DLD1 (cell line): ENCODE measurements around the gene OR5H6.
"Not testable (repeated sequence)": the region's sequence is repeated elsewhere in the genome, so short reads cannot be mapped to it uniquely, and the experiment has no call there.

Experiments used
- in situ Hi-C: cut with HindIII; loops from 2 replicates; pipeline ENCODE4 v1.10.0; 2017; ENCODE audit warnings: low sequenced_read_pairs

Gene OR5H6

DNA sequence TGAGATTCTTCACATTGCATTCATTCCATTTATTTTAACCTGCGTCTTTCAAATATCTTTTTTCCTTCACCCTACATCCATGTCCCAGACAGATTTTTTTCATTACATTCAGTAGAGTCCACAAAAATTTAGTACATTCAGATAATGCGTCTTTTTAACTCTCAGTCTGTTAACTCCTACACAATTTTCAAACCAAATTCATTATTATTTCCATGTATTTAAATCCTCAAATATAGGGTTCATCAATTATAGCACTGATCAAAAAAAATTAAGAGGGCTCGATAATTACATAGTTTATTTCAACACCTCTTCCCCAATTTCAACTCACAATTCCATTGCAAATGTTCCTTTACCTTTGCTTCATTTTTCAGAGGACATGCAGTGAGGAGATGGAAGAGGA lies at the start of gene OR5H6:
TSS of gene OR5H6 (plus strand) at position 301 of the 400 bp plus-strand sequence. CDS start at position 390, 89 bp downstream.
- in situ Hi-C loops: no loop called here

DNA sequence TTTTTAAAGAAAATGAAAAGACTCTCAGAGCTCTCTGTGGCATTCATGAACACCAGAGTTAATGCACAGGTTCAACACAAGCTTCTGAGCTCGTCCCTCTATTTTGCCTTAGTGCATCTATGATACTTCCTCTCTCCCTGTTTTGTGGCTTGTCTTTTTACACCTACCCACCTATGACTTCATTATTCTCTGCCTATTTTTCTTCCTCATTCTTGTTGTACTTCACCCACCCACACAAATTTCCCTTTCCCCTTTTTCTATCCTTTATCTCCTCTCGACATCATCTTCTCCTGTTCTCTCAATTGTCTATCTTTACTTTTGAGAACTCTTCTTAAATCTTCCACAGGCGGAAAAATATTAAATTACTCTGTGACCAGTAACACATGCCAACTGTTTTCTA lies 49.0 kb upstream of the OR5H6 start:
- in situ Hi-C loops: no loop called here

DNA sequence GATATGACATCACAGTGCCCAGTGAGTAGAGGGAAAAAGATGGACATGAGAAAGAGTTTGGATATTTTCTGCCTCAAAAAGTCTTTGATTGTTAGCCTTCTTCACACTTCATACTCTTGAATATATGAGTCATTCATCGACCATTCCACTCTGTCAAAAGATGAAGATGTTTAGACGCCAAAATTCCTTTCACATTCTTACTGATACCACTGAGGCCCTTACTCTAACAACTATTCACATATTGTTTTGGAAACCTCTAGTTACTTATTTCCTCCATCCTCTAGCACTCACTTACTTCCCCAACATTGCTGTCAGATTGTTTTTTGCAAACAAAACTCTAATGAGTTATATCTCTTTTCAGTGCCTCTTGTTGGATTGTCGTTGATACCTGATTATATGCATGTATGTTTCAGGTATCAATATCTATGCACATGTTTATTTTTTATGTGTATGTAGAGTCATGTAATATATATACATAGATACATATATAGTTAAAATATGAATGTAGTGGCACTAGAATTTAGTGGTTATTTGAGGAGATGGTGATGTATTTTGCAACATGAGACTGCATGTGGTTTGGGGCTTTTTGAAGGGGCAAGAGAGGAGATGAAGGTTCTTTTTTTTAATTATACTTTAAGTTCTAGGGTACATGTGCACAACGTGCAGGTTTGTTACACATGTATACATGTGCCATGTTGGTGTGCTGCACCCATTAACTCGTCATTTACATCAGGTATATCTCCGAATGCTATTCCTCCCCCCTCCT lies 40.0 kb upstream of the OR5H6 start:
- in situ Hi-C loops: no loop called here

DNA sequence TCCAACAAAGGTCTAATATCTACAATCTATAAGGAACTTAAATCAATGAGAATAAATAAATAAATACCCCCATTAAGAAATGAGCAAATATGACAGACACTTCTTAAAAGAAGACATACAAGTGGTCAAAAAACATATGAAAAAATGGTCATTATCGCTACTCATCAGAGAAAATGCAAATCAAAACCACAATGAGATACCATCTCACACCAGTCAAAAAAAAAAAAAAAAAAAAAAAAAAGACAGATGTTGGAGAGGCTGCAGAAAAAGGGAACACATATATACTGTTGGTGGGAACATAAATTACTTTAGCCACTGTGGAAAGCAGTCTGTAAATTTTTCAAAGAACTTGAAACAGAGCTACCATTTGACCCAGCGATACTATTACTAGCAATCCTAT lies 31.6 kb upstream of the OR5H6 start:
- in situ Hi-C loops: no loop called here

DNA sequence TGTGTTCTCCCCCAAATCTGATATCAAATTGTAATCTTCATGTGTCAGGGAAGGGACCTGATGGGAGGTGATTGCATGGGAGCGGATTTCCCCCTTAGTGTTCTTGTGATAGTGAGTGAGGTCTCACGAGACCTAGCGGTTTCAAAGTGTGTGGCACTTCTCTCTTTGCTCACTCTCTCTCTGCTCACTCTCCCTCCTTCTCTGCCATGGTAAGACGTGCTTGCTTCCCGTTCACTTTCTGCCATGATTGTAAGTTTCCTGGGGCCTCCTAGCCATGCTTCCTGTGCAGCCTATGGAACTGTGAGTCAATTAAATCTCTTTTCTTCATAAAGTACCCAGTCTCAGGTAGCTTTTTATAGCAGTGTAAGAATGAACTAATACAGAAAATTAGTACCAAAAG lies 30.6 kb upstream of the OR5H6 start:
- in situ Hi-C loops: no loop called here

DNA sequence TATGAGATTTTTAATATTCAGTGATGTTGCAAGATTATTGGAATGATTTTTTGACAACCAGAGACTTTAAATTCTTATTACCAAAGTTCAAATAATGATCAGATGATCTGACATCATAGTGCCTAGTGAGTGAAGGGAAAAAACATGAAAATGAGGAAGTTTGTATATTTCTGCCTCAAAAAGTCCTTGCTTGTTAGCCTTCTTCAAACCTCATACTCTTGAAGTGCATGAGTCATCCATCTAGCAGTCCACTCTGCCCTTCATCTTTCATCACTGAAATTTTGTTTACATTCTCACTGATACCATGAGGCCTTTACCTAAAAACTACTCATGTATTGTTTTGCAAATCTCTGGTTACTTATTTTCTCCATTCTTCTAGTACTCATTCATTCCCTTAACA lies 23.9 kb upstream of the OR5H6 start:
- in situ Hi-C loops: no loop called here

DNA sequence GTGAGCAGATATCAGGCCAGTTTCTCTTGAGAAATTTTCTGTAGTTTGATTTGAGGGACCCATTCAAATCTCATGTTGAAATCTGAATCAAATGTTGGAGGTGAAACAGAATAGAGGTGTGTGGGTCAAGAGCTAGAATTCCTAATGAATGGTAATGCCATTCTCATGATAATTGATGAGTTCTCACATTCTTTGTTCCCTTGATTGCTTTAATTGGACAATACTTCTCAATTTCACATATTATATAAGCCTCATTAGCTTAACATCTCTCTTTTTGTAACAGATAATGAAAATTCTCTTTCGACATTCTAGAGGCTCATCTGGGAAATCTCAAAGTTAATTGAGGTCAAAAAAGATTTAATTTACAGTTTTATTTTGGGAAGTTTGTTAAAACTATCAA lies 21.9 kb upstream of the OR5H6 start:
- in situ Hi-C loops: no loop called here

DNA sequence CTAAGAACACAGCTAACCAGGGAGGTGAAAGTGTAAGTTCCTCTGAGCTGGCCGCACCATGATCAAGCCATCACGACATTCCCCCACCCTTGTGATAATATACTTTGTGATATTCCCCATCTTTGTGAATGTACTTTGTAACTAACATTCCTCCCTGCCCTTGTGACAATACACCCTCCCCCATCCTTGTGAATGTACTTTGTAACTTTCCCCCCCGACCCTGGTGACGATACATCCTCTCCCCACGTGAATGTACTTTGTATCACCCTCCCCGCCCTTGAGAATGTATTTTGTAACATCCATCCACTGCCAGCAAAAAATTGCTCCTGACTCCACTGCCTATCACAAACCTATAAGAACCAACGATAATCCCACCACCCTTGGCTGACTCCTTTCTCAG lies 20.2 kb upstream of the OR5H6 start:
- in situ Hi-C loops: no loop called here

DNA sequence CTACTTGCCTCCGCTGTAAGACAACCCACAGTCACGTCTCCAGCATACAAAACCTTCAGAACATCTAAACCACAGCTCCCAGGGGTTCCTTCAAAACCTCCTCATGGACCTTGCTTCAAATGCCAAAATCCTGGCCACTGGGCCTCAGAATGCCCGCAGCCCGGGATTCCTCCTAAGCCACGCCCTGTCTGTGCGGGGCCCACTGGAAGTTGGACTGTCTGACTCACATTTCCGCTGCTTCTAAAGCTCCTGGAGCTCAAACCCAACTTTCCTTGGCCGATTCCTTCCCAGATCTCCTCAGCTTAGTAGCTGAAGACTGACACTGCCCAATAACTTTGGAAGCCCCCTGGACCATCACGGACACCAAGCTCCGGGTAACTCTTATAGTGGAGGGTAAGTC lies 17.9 kb upstream of the OR5H6 start:
- in situ Hi-C loops: no loop called here

DNA sequence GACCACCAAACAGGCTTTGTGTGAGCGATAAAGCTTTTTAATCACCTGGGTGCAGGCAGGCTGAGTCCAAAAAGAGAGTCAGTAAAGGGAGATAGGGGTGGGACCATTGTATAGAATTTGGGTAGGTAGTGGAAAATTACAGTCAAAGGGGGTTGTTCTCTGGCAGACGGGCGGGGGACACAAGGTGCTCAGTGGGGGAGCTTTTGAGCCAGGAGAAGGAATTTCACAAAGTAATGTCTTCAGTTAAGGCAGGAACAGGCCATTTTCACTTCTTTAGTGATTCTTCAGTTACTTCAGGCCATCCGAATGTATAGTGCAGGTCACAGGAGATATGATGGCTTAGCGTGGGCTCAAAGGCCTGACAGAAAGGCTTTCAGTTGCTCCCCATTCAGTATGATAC lies 8.0 kb upstream of the OR5H6 start:
- in situ Hi-C loops: not testable (repeated sequence)

DNA sequence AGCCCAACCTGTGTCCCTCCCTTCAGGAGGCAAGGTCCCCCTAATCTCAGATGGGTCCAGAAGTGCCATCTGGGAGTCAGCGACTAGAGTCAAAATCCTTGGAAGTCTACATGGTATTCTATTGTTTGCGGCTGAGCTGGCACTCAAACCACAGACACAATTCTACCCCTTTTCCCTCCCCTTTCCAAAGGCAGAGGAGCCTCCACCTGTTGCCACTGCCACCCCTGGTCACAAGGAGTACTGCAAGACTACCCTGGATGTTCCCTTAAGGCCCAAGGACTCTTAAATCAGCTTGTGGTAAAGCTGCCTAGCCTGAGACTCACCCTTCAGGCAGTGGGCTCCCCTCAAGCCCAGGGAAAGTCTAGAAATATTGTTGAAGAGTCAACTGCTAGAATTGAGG lies 4.3 kb upstream of the OR5H6 start:
- in situ Hi-C loops: no loop called here

DNA sequence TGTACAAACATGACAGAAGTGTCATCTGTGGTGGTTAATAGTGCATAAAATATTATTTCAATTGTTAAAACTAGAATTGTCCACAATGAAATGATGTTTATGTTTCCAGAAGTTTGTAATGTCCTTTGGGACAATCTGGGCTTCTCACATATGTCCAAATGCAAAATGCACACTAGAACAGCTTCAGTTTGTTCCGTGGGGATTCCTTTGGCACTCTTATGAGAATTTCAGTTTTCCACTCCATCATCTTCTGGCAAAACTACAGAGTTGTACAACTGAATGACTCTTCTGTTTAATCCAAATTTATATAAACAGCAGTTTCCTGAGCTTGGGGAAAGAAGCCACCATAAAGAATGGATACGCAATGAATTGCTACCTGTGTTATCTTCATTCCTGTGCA lies 2.0 kb upstream of the OR5H6 start:
- in situ Hi-C loops: no loop called here

DNA sequence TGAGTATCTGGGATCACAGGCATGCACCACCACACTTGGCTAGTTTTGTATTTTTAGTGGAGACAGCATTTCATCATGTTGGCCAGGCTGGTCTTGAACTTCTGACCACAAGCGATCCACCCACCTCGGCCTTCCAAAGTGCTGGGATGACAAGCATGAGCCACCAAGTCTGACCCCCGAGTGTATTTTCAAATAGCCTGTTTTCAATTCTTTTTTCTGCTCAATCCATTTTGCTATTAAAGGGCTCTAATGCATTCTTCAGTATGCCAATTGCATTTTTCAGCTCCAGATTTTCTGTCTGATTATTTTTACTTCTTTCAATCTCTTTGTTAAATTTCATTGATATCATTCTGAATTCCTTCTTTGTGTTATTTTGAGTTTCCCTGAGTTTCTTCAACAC lies 5.8 kb downstream of the OR5H6 start:
- in situ Hi-C loops: no loop called here

DNA sequence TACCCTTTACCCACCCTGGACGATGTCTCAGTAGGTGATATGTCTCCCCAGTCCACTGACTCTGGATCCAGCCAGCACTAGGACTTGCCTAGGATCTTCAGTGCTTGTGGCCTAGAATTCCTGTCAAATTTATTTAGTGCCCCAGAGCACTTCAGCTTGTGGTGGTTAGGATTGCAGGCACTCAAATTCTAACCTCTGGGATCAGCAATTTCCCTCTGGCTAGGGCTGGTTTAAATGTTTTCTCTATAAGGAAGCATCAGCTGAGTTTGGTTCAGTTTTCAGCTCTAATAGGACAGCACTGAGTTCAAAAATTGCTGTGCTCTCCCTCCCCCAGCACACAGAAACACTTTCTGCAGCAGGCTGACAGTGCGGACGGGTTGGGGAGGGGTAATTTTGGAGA lies 8.1 kb downstream of the OR5H6 start:
- in situ Hi-C loops: no loop called here

DNA sequence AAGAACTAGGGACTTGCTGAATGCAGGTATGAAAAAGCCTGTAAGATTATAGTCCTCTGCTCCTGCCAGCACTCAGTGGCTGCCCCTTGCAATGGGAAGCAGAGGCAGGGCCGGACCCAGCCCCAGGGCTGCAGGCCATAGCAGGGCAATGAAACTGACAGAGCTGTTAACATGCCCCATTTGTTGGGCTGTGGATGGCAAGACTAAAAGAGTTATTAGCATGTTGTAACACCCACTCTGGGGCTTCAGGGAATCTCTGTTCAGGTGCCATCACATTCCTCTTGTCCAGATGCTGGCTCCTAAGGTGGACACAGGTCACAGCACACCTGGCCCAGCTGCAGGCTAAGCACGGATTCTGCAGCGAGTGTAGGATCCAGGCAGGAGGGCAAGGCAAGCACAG lies 10.9 kb downstream of the OR5H6 start:
- in situ Hi-C loops: no loop called here

DNA sequence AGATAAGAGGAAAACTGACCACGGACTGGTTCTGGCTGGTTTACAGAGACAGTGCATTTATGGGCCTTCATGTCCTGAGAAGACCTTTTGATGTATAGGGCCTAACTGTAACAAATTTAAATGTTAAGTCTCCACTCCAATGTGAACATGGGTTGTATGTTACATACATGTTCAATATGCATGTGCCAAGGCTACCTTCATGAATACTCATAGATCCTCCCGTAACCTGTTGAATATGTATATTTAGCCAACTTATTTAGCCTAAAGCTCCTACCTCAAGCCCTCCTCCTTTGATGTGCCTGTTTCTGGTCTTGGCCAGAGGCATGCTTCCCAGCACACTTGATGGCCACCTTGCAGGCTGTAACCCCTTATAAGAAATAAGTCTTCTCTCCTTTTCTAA lies 18.2 kb downstream of the OR5H6 start, which contains the start of gene OR5H2:
TSS of gene OR5H2 (plus strand) at position 301 of the 400 bp plus-strand sequence. CDS start 398 bp downstream, outside the sequence.
- in situ Hi-C loops: no loop called here

DNA sequence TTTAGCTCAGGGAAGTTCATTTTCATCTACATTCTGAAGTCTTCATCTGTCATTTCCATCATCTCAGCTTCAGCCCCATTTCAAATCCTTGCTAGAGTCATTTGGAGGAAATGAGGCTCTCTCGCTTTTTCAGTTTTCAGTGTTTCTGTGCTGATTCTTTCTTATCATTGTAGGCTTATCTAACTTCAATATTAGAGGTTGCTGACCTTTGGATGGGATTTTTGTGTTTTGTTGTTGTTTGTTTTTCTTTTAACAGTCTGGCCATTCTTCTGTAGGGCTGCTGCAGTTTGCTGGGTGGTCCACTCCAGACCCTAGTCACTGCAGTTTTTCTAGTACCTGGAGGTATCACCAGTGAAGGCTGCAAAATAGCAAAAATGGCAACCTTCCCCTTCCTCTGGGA lies 26.9 kb downstream of the OR5H6 start:
- in situ Hi-C loops: no loop called here

DNA sequence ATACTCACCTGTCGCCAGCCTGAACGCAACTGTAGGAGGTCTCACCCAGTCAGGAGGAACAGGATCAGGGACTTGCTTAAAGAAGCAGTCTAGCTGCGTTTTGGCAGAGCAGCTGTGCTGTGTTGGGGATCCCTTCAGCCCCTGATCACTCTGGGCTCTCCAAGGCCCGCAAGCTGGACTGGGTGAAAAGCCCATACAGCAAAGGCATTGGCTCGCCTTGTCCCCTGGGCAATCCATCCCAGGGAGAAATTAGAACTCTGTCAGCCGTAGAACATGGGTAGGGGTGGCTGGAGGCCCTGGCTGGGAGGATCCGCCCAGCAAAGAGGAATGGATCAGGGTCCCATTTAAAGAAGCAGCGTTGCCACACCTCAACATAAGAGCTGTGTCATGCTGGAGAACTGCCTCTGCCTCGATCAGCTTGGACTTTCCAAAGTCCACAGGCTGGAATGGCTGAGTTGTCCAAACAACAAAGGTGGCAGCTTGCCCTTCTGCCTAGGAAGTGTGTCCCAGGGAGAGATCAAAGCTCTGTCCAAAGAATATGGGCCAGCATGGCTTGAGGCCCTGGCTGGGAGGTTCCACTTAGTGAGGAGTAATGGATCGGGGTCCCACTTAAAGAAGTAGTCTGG lies 27.4 kb downstream of the OR5H6 start:
- in situ Hi-C loops: no loop called here
